Stimulated activated CD8-positive, alpha-beta memory T cell treated with anti-CD3 and anti-CD28 coated beads, Interleukin-2, amount 100 ng/mL, for 1 hour (primary cell): ENCODE data around the gene ABCF1.
A peak's percentile ranks its signal among the peaks of the same experiment; 100 is the strongest.

ENCODE experiments used
- DNase-seq, 2 donors: peaks; one replicate each; pipeline ENCODE4 v3.0.0-alpha.2; 2020; ENCODE audit warnings: low read depth in 2 of 2

The ABCF1 gene

DNA sequence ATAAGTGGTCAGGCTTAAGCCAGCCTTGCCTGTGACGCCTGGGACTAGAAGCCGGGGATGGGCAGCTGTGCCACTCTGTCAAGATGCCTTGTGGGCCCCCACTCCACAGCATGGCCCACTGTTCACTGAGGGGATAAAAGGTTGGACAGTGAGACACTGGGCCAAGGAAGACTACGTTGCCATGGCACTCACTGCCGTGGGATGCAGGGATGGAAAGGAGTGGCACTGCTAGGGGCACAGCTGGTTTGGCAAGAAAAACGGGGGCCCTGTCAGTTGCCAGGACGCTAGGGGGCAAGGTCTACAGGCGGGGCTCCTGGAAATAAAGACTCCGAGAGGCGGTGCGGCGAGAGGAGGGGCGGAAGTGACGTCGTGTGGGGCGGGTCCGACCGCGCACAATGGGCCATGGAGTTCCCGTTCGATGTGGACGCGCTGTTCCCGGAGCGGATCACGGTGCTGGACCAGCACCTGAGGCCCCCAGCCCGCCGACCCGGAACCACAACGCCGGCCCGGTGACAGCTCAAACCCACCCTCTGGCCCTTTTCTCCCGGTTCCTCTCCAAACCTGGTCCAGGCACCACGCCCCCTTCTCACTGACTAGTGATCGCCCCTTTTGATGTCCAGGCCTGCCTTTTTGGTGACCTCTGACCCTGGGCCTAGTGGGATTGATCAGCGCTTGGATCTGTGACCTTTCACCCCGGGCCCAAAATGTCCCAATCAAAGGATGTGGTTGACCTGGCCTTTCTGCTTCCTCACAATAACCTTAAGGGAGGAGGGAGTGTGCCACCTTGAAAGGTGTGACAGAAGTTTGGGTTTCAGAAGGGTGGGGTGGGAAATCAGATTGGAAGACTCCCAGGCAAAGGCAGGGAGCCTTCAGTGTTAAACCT, 55.5 kb downstream of the ABCF1 start, which contains the start of gene ATAT1:
Gene ATAT1, plus strand, starts transcription at position 391 of the 883 bp plus-strand sequence.
- DNase-seq = peak; percentile 80 to 83

GRCh38 chr6:30635834-30636233, 64.6 kb downstream of the ABCF1 start:
- no peak for DNase-seq

- DNase-seq = no peak
These were observed 69.2 kb downstream of the ABCF1 start for GRCh38 chr6:30640481-30640880.

DNA sequence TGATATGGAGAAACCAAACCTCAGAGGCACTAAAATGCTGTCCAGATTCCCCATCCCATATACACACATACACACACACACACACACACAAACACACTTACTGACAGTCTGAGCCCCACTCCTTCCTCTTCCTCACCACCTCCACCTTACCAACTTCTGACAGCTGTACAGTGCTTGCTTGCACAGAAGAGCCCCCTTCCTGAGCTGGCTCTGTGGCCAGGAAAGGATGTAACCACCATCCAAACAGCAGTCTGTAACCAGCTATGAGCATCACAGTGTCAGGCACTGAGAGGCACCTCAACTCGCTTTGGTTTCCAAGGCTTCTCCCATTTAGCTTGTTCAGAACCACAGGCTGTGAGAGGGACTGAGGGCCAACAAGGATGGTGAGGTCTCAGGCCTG, 69.8 kb downstream of the ABCF1 start:
- no peak for DNase-seq
